Keratinocyte (primary cell): ENCODE measurements around the gene FAM174B.

Experiments
- EZH2 ChIP-seq: IDR thresholded peaks from one replicate; pipeline ENCODE4 v1.6.1; 2012; ENCODE audit warnings: inconsistent platforms, mild to moderate bottlenecking, low read length, moderate library complexity
- TF ChIP-seq, protein P1 (sequence below), 3 experiments: IDR thresholded peaks in 1 of 3; conservative IDR thresholded peaks in 1 of 3; optimal IDR thresholded peaks in 1 of 3; 2 replicates in 2 of 3; 3 replicates in 1 of 3; pipeline versions ENCODE3 to v1.5.1; 2011; ENCODE audit warnings: low read length in 3 of 3, mild to moderate bottlenecking in 3 of 3, moderate library complexity in 2 of 3, control low read depth in 1 of 3, inconsistent platforms in 1 of 3; ENCODE audit not compliant: insufficient read depth in 2 of 3; ENCODE audit errors: extremely low read depth in 1 of 3

DNA sequence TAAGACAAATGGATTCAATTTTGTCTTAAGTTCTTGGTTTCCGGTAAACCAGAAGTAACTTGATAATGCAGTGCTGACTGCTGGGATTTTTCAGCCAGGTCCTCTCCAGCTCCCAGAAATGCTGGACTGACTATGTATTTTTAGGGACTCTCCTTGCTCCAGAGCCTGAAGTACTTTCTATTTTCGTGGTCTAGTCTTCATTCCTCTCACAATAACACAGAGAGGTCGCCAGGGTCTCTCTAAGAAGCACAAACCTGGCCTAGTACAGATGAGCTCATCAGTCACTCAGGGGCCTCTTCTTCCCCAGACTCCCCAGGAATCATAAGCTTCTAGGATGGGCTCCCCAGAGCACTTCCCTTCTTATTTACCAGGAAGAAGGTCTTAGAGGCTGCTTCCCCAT, 85.8 kb downstream of the FAM174B start:
- TF ChIP-seq, protein P1, sequence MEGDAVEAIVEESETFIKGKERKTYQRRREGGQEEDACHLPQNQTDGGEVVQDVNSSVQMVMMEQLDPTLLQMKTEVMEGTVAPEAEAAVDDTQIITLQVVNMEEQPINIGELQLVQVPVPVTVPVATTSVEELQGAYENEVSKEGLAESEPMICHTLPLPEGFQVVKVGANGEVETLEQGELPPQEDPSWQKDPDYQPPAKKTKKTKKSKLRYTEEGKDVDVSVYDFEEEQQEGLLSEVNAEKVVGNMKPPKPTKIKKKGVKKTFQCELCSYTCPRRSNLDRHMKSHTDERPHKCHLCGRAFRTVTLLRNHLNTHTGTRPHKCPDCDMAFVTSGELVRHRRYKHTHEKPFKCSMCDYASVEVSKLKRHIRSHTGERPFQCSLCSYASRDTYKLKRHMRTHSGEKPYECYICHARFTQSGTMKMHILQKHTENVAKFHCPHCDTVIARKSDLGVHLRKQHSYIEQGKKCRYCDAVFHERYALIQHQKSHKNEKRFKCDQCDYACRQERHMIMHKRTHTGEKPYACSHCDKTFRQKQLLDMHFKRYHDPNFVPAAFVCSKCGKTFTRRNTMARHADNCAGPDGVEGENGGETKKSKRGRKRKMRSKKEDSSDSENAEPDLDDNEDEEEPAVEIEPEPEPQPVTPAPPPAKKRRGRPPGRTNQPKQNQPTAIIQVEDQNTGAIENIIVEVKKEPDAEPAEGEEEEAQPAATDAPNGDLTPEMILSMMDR (optimal IDR thresholded peaks at IDR 0.05 in 1 of 3, IDR thresholded peaks at IDR 0.05 in 1 of 3, conservative IDR thresholded peaks at IDR 0.05 in 1 of 3; ENCODE audit: extremely low read depth in 1 of 3, insufficient read depth in 2 of 3, low read length in 3 of 3), result no peak
- TF ChIP-seq EZH2, result no peak
